Activated T-cell treated with anti-CD3 and anti-CD28 coated beads, Interleukin-2, amount 50 U/mL, for 1 hour (primary cell): Measurements from ENCODE around the gene STAT5B.

Source experiments
- DNase-seq: peaks from one replicate; pipeline ENCODE4 v3.0.0-alpha.2; 2020

STAT5B gene

GRCh38 chr17:42177684-42178083, 98.5 kb downstream of the STAT5B start:
- DNase-seq: no peak

GRCh38 chr17:42174126-42174783, 101.9 kb downstream of the STAT5B start:
- DNase-seq: no peak

- no peak for DNase-seq
These were observed 104.4 kb downstream of the STAT5B start for GRCh38 chr17:42171831-42172230.

GRCh38 chr17:42169351-42169750, 106.8 kb downstream of the STAT5B start:
- DNase-seq: no peak

- DNase-seq: no peak
These were observed 108.4 kb downstream of the STAT5B start for GRCh38 chr17:42167807-42168206.

GRCh38 chr17:42166196-42166763, 109.9 kb downstream of the STAT5B start:
- no peak for DNase-seq

GRCh38 chr17:42165751-42166150, 110.4 kb downstream of the STAT5B start:
- no peak for DNase-seq

- no peak for DNase-seq
These were observed 112.3 kb downstream of the STAT5B start for GRCh38 chr17:42163696-42164407.

- peak; percentile 40 for DNase-seq
These were observed 113.1 kb downstream of the STAT5B start for GRCh38 chr17:42163113-42163512.

GRCh38 chr17:42160531-42160910, 115.7 kb downstream of the STAT5B start:
- DNase-seq: no peak

- no peak for DNase-seq
These were observed 116.2 kb downstream of the STAT5B start for GRCh38 chr17:42159796-42160530.

GRCh38 chr17:42155614-42156045, 120.6 kb downstream of the STAT5B start:
- DNase-seq: no peak

- DNase-seq: no peak
These were observed 122.1 kb downstream of the STAT5B start for GRCh38 chr17:42153919-42154742.
